HEK293T (cell line): ENCODE results near the gene PPP2R5D.
"Not testable (repeated sequence)": the region's sequence is repeated elsewhere in the genome, so short reads cannot be mapped to it uniquely, and the experiment has no call there.

ENCODE experiments used
- CTCF ChIA-PET: fragments of 350-600 bp; formaldehyde crosslinking; extraction: SDS; loops from one replicate; lab custom pipeline; 2021; ENCODE audit warnings: antibody characterized with exemption, inconsistent platforms; lab: Yijun Ruan, JAX
- POLR2A ChIA-PET: fragments of 350-600 bp; formaldehyde crosslinking; extraction: SDS; loops from one replicate; lab custom pipeline; 2020; ENCODE audit warnings: antibody characterized with exemption, inconsistent platforms; lab: Yijun Ruan, JAX
- DNase-seq: peaks from one replicate; pipeline ENCODE4 v3.0.0; 2012; ENCODE audit warnings: mixed read lengths; ENCODE audit errors: extremely low spot score
- ARNT ChIP-seq: fragments of 450-650 bp; IDR thresholded peaks from 2 replicates; pipeline ENCODE4 v1.6.1; 2017; ENCODE audit warnings: mild to moderate bottlenecking
- BHLHE40 ChIP-seq: fragments of 450-650 bp; IDR thresholded peaks from 2 replicates; pipeline ENCODE4 v1.6.1; 2016; ENCODE audit warnings: mild to moderate bottlenecking, moderate library complexity, borderline replicate concordance
- CTBP1 ChIP-seq: fragments of 450-650 bp; IDR thresholded peaks from 2 replicates; pipeline ENCODE4 v1.6.1; 2016; ENCODE audit warnings: borderline replicate concordance
- ELF4 ChIP-seq: fragments of 450-650 bp; IDR thresholded peaks from 2 replicates; pipeline ENCODE4 v1.6.1; 2017; ENCODE audit warnings: antibody characterized with exemption
- FOXA1 ChIP-seq: fragments of 450-650 bp; IDR thresholded peaks from 2 replicates; pipeline ENCODE4 v1.6.1; 2016; ENCODE audit warnings: mild to moderate bottlenecking
- FOXK2 ChIP-seq: fragments of 450-650 bp; IDR thresholded peaks from 2 replicates; pipeline ENCODE4 v1.6.1; 2016; ENCODE audit warnings: mild to moderate bottlenecking
- FOXM1 ChIP-seq: fragments of 450-650 bp; IDR thresholded peaks from 2 replicates; pipeline ENCODE4 v1.6.1; 2017; ENCODE audit warnings: mild to moderate bottlenecking, borderline replicate concordance
- HDGF ChIP-seq: fragments of 450-650 bp; IDR thresholded peaks from 2 replicates; pipeline ENCODE4 v1.6.1; 2017; ENCODE audit warnings: antibody characterized with exemption, borderline replicate concordance
- L3MBTL2 ChIP-seq: fragments of 450-650 bp; conservative IDR thresholded peaks from 2 replicates; pipeline ENCODE4 v1.6.1; 2016; ENCODE audit warnings: mild to moderate bottlenecking
- LEF1 ChIP-seq: fragments of 450-650 bp; IDR thresholded peaks from 2 replicates; pipeline ENCODE4 v1.6.1; 2017; ENCODE audit warnings: mild to moderate bottlenecking, borderline replicate concordance
- NFRKB ChIP-seq: fragments of 450-650 bp; IDR thresholded peaks from 2 replicates; pipeline ENCODE4 v1.6.1; 2016; ENCODE audit warnings: mild to moderate bottlenecking, moderate library complexity
- PKNOX1 ChIP-seq: fragments of 450-650 bp; IDR thresholded peaks from 2 replicates; pipeline ENCODE4 v1.6.1; 2016
- SP1 ChIP-seq: fragments of 450-650 bp; IDR thresholded peaks from 2 replicates; pipeline ENCODE4 v1.6.1; 2017
- SUZ12 ChIP-seq: fragments of 450-650 bp; IDR thresholded peaks from 2 replicates; pipeline ENCODE4 v1.6.1; 2016; ENCODE audit warnings: mild to moderate bottlenecking
- TARDBP ChIP-seq: fragments of 450-650 bp; IDR thresholded peaks from 2 replicates; pipeline ENCODE4 v1.6.1; 2016
- ZNF384 ChIP-seq: fragments of 450-650 bp; IDR thresholded peaks from 2 replicates; pipeline ENCODE4 v1.6.1; 2016

The PPP2R5D gene

GRCh38 chr6:43038727-43039126 is 54.4 kb downstream of the PPP2R5D start:
- CTCF ChIA-PET = no interaction called here

GRCh38 chr6:43040542-43041257 is 56.3 kb downstream of the PPP2R5D start:
- TF ChIP-seq NFRKB (no peak), SUZ12 (no peak), BHLHE40 (no peak), HDGF (no peak), FOXM1 (no peak)
- CTCF ChIA-PET = no interaction called here
- POLR2A ChIA-PET = interaction anchor here (0.7 to 2.5 kb wide), 5 partner anchors 10 to 57 kb away, joined by 3 to 15 read pairs (median 5); partner anchors contain the start of genes CUL7, KLC4, MRPL2 and PPP2R5D
- DNase-seq = no peak

More at GRCh38 chr6:43038727-43039126, 54.4 kb downstream of the PPP2R5D start:
- no peak for TF ChIP-seq LEF1
- TF ChIP-seq SUZ12 = no peak
- no peak for TF ChIP-seq NFRKB
- no peak for TF ChIP-seq FOXM1
- TF ChIP-seq BHLHE40 = no peak
- no peak for TF ChIP-seq FOXA1
- TF ChIP-seq PKNOX1 = no peak
- no peak for TF ChIP-seq FOXK2
- no peak for TF ChIP-seq HDGF
- no peak for TF ChIP-seq SP1
- TF ChIP-seq ELF4 = no peak
- no peak for TF ChIP-seq CTBP1
- no peak for TF ChIP-seq TARDBP
- no peak for TF ChIP-seq ARNT
- no peak for TF ChIP-seq L3MBTL2
- POLR2A ChIA-PET = interaction anchor here (1.1 to 2.5 kb wide), 4 partner anchors 16 to 439 kb away, joined by 3 to 15 read pairs (median 4); partner anchors contain the start of genes CUL7, KLC4, MRPL2 and RRP36
- no peak for DNase-seq

GRCh38 chr6:43041475-43041874 is 57.1 kb downstream of the PPP2R5D start:
- DNase-seq, CTCF ChIA-PET: not testable (repeated sequence)
- POLR2A ChIA-PET = interaction anchor here (0.7 to 1.8 kb wide), 4 partner anchors 11 to 27 kb away, joined by 3 to 6 read pairs (median 4); partner anchors contain the start of genes KLC4, KLHDC3, MRPL2 and RRP36

DNA sequence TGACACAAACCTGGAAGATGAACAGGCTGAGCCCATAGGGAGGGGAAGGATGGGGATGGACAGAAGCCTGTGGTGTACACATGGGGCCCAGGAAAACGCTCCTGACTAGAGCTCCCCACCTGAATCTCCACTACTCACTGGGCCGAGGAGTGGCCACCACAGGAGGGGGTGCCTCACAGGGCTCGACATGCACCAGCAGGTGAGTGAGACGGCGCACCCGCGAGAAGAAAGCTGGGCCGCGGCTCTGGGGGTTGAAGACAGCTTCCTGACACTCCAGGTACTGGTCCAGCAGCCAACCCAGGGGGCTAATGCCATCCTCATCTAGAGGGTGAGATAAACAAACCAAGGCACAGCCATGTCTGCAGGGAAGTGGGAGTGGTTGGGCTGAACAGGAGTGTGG is 58.9 kb downstream of the PPP2R5D start:
- ChIA-PET CTCF (no interaction called here), POLR2A (interaction anchor here (0.7 to 1.8 kb wide), 3 partner anchors 11 to 21 kb away, joined by 3 to 4 read pairs (median 3); partner anchors contain the start of genes CUL7, KLC4, MRPL2 and RRP36)
- DNase-seq = no peak
- TF ChIP-seq ELF4 = no peak
- TF ChIP-seq NFRKB = no peak

GRCh38 chr6:43045371-43045930 is 61.1 kb downstream of the PPP2R5D start:
- TF ChIP-seq PKNOX1 (no peak), ARNT (no peak), BHLHE40 (no peak), FOXA1 (no peak), FOXM1 (no peak), SP1 (no peak), FOXK2 (no peak), ELF4 (no peak), TARDBP (no peak), HDGF (no peak), NFRKB (no peak), LEF1 (no peak), CTBP1 (no peak), ZNF384 (no peak)
- ChIA-PET POLR2A (interaction anchor here (1.7 kb wide), 1 partner anchor 8 kb away, joined by 7 read pairs; the partner anchor contains the start of gene CUL7), CTCF (no interaction called here)
- DNase-seq = no peak

DNA sequence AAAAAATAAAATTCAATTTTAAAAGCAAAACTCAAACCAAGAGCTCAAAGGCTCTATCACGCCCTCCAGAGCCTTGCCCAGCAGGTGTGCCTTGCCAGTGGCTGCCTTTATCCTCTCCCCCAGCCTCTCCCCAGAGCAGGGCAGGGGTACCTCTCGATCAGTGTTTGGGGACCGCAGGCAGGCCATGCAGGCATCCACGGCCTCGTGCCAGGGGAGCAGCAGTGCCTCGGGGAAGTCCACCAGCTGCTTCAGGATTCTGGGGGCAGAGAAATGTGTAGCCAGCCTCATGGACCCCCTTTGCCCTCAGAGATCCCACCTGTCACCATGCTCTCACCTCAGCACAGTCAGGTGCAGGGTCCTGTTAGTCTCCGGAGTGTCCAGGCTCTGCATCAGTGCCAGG is 63.6 kb downstream of the PPP2R5D start:
- CTCF ChIA-PET = no interaction called here
- TF ChIP-seq ARNT (no peak), L3MBTL2 (no peak)
- POLR2A ChIA-PET = interaction anchor here (1.6 to 2.6 kb wide), 2 partner anchors 12 to 33 kb away, joined by 5 to 11 read pairs; partner anchors contain the start of genes KLC4 and MRPL2

DNA sequence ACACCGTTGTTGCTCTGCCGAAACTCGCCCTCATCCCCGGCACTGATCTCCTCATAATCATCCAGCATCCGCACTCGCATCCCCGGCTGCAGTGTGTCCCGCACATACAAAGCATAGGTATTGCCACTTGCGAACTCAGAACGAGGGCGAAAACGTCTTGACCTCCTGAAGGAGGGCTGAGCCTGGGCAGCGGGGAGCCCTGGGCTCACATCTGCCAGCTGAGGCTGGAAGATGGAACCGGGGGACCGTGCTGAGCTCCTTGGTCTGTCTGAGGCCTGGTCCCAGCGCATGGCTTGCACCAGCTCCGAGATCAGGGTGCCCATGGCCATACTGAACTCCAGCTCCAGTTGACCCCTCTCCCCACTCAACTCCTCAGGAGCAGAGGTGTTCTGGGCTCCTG is 66.6 kb downstream of the PPP2R5D start:
- TF ChIP-seq TARDBP (no peak), FOXM1 (no peak), ARNT (no peak), SP1 (no peak), LEF1 (no peak), CTBP1 (no peak), L3MBTL2 (no peak), HDGF (no peak), FOXK2 (no peak), BHLHE40 (no peak), ELF4 (no peak), SUZ12 (no peak), PKNOX1 (no peak), NFRKB (no peak), FOXA1 (no peak), ZNF384 (no peak)
- CTCF ChIA-PET = no interaction called here
- DNase-seq = no peak
- POLR2A ChIA-PET = interaction anchor here (1.0 kb wide), 1 partner anchor 10 kb away, joined by 4 read pairs; no protein-coding TSS in a partner anchor

More for the DNA sequence above, 63.6 kb downstream of the PPP2R5D start:
- DNase-seq = no peak
